Measurements from ENCODE around the gene CCDC80.

Gene CCDC80

GRCh38 chr3:112687211-112687610, 46.3 kb upstream of the CCDC80 start:
- TF ChIP-seq, protein P1, sequence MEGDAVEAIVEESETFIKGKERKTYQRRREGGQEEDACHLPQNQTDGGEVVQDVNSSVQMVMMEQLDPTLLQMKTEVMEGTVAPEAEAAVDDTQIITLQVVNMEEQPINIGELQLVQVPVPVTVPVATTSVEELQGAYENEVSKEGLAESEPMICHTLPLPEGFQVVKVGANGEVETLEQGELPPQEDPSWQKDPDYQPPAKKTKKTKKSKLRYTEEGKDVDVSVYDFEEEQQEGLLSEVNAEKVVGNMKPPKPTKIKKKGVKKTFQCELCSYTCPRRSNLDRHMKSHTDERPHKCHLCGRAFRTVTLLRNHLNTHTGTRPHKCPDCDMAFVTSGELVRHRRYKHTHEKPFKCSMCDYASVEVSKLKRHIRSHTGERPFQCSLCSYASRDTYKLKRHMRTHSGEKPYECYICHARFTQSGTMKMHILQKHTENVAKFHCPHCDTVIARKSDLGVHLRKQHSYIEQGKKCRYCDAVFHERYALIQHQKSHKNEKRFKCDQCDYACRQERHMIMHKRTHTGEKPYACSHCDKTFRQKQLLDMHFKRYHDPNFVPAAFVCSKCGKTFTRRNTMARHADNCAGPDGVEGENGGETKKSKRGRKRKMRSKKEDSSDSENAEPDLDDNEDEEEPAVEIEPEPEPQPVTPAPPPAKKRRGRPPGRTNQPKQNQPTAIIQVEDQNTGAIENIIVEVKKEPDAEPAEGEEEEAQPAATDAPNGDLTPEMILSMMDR (IDR thresholded peaks at IDR 0.05; ENCODE audit: control insufficient read depth, insufficient read depth, low read depth, low read length, missing control alignments), result no peak

DNA sequence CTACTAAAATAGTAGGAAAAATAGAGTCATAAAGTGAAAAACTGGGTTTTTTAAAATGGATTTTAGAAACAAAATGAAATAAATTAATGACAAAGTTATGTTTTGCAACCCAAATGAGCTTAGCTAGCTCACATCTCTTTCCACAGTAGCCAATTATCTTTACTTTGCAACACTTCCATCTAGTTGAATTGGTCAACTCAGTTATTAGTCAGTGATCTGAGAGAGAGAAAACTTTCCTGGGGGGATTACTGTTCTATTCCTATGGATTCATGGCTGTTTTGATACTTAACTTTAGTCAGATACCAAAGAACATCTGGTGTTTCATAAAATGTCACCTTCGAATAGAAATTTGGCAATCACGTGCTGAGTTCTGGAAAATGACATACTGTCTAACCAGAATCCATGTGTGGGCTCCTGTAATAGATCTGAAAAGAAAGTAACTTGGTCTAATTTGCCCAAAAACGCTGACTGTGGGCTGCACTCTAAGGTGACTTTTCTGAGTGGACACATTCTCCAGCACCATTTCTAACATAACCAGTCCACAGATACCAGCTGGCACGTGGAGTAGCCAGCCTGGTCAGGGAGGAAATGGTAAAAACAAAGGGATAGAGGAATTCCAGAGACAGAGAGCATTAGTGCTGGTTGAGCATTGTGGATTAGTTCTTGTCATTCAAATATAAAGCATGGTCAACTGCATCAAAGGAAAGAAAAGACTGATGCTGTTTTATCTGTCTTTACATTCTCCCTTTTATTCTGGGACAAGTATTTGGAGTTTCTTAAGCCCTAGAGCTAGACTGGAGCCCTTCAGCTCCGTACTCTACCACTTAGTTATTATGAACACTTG, 45.2 kb upstream of the CCDC80 start:
- TF ChIP-seq, protein P1 (IDR thresholded peaks at IDR 0.05; ENCODE audit: control insufficient read depth, insufficient read depth, low read depth, low read length, missing control alignments), result no peak
- no peak for DNase-seq (ENCODE audit: low read depth)
- no peak overlapping the region for H3K4me3 ChIP-seq (ENCODE audit: control insufficient read depth, low read depth, low read length)

More at GRCh38 chr3:112687211-112687610, 46.3 kb upstream of the CCDC80 start:
- no peak for DNase-seq (ENCODE audit: low read depth)
- H3K4me3 ChIP-seq (ENCODE audit: control insufficient read depth, low read depth, low read length), result no peak overlapping the region

GRCh38 chr3:112685420-112685819, 44.5 kb upstream of the CCDC80 start:
- no peak overlapping the region for H3K4me3 ChIP-seq (ENCODE audit: control insufficient read depth, low read depth, low read length)
- TF ChIP-seq, protein P1 (IDR thresholded peaks at IDR 0.05; ENCODE audit: control insufficient read depth, insufficient read depth, low read depth, low read length, missing control alignments), result no peak
- DNase-seq (ENCODE audit: low read depth), result peak; percentile 83

DNA sequence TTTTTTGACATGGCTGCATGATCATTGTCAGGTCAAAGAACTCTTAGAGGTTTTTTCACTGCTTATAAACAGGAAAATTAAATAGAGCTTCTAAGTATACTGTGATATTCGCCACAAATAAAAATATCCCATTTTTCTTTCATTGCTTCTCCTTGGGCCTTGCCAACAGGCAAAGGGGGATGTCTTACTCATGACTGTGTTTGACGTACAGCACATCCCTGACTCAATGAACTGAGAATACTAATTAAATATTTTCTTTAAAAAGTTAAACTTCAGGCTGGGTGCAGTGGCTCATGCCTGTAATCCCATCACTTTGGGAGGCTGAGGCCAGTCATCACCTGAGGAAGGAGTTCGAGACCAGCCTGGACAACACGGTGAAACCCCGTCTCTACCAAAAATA, 41.4 kb upstream of the CCDC80 start:
- DNase-seq (ENCODE audit: low read depth), result no peak
- no peak overlapping the region for H3K4me3 ChIP-seq (ENCODE audit: control insufficient read depth, low read depth, low read length)
- TF ChIP-seq, protein P1 (IDR thresholded peaks at IDR 0.05; ENCODE audit: control insufficient read depth, insufficient read depth, low read depth, low read length, missing control alignments), result no peak

DNA sequence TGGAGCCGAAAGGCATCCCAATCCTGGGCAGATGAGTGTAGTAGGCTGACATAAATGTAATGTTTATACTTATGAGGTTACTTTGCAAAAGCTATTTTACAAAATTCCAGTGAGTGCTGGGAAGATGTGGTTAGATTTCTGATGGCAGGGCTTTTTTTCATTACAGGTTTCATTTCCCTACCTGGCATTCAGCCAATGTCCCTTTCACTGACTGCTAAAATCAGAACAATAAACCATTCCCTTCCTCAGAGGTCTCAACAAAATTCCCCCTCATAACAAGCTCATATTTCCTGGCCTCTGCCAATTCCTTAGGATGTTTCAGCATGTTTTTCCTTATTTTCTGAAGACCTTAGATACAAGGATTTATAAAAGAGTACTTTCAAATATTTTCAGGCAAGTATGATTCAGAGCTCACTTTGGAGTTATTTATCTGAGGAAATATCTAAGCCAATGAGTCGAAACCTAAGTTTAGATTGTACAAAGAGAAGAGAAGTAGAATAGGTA, 40.9 kb upstream of the CCDC80 start:
- H3K4me3 ChIP-seq (ENCODE audit: control insufficient read depth, low read depth, low read length), result no peak overlapping the region
- TF ChIP-seq, protein P1 (IDR thresholded peaks at IDR 0.05; ENCODE audit: control insufficient read depth, insufficient read depth, low read depth, low read length, missing control alignments), result no peak
- no peak for DNase-seq (ENCODE audit: low read depth)

DNA sequence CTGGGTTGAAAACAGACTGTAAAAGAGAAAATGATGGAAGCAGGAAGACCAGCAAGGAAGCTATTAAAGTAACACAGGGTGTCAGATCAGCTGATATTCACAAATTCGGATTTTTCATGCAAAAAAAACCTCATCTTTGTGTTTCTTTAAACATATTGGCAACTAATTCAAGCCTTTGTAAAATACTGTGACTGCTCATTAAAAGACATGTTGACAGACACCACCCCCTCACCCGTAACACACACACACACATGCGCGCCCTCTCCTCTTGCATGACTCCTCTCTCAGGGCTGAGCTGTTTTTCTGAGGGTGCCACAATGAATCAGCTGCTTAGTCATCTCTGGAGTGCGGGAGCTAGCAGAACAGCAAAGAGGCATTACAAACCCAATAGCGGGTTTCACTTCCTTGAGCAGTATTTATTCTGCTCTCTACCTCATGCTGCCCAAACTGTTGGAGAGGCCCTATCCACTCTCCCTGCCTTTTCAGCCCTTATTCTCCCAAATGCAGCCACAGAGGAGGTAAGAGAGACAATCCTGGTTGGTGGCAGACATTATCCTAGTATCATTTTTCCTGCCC, 35.8 kb upstream of the CCDC80 start:
- H3K4me3 ChIP-seq (ENCODE audit: control insufficient read depth, low read depth, low read length), result no peak overlapping the region
- TF ChIP-seq, protein P1 (IDR thresholded peaks at IDR 0.05; ENCODE audit: control insufficient read depth, insufficient read depth, low read depth, low read length, missing control alignments), result no peak
- DNase-seq (ENCODE audit: low read depth), result peak; percentile 93
